B cell (primary cell): ENCODE measurements around the gene EDC3. TPM values are rescaled to one million over a fixed set of nuclear protein-coding genes. Genes with fewer than 3 reads are reported as not detected.

Experiments
- ATAC-seq: fragments of 200-7000 bp; cut with Tn5 transposase; one replicate; pipeline ENCODE4 v1.10.0; 2021; ENCODE audit warnings: low read depth, mild to moderate bottlenecking, moderate number of reproducible peaks, moderate library complexity
- CTCF ChIA-PET: fragments of 350-600 bp; sonication (Branson Sonifier 250); formaldehyde crosslinking; loops from one replicate; lab custom pipeline; 2021; ENCODE audit warnings: antibody characterized with exemption, inconsistent platforms; lab: Charles Lee
- POLR2A ChIA-PET: fragments of 350-600 bp; sonication (Branson Sonifier 250); formaldehyde crosslinking; loops from one replicate; lab custom pipeline; 2021; ENCODE audit warnings: antibody characterized with exemption; lab: Charles Lee
- DNase-seq: peaks from one replicate; pipeline ENCODE4 v3.0.0; 2013
- H2AFZ ChIP-seq: 2 replicates; pipeline ENCODE4 v1.6.1; 2012; ENCODE audit warnings: mild to moderate bottlenecking, low read depth, low read length; ENCODE audit not compliant: insufficient read depth, poor library complexity, severe bottlenecking
- H3K27ac ChIP-seq, 2 donors: 1 replicate in 1 of 2; 2 replicates in 1 of 2; pipeline ENCODE4 v1.5.1; 2012 to 2013; ENCODE audit warnings: low read length in 2 of 2, mild to moderate bottlenecking in 2 of 2, moderate library complexity in 1 of 2
- H3K27me3 ChIP-seq, 4 experiments: fragments of 200-600 bp in 1 of 4; sonication (generic) in 1 of 4; replicated peaks in 1 of 4; 1 replicate in 2 of 4; 2 replicates in 2 of 4; pipeline versions ENCODE4 v1.6.1 to v1.7.0; 2013 to 2016; ENCODE audit warnings: low read length in 3 of 4, mild to moderate bottlenecking in 2 of 4, mixed read lengths in 1 of 4, moderate library complexity in 1 of 4; ENCODE audit not compliant: insufficient read depth in 4 of 4, control insufficient read depth in 3 of 4; ENCODE audit errors: control extremely low read depth in 1 of 4
- H3K36me3 ChIP-seq, 2 experiments: replicated peaks in 1 of 2; 1 replicate in 1 of 2; 2 replicates in 1 of 2; pipeline versions ENCODE4 v1.6.1 to v1.7.1; 2013; ENCODE audit warnings: low read length in 1 of 2; ENCODE audit not compliant: insufficient read depth in 2 of 2, control insufficient read depth in 1 of 2; ENCODE audit errors: control extremely low read depth in 1 of 2, extremely low read depth in 1 of 2
- H3K4me1 ChIP-seq, 2 donors: fragments of 200-600 bp in 1 of 2; sonication (generic) in 1 of 2; 1 replicate in 1 of 2; 2 replicates in 1 of 2; pipeline versions ENCODE4 v1.5.1 to v1.6.1; 2013 to 2017; ENCODE audit warnings: low read length in 2 of 2; ENCODE audit not compliant: control insufficient read depth in 2 of 2, insufficient read depth in 2 of 2
- H3K4me2 ChIP-seq: replicated peaks from 2 replicates; pipeline ENCODE3; 2012; ENCODE audit warnings: mild to moderate bottlenecking, low read depth, low read length; ENCODE audit not compliant: poor library complexity, severe bottlenecking
- H3K4me3 ChIP-seq, 5 experiments: fragments of 200-600 bp in 1 of 5; sonication (generic) in 1 of 5; 1 replicate in 3 of 5; 2 replicates in 2 of 5; pipeline versions ENCODE4 v1.5.1 to v1.7.0; 2011 to 2016; ENCODE audit warnings: low read length in 4 of 5, mild to moderate bottlenecking in 4 of 5, low read depth in 2 of 5, control low read depth in 1 of 5, moderate library complexity in 1 of 5; ENCODE audit not compliant: insufficient read depth in 1 of 5; ENCODE audit errors: control extremely low read depth in 1 of 5, extremely low read depth in 1 of 5
- H3K79me2 ChIP-seq: fragments of 200-600 bp; sonication (generic); one replicate; pipeline ENCODE4 v1.6.0; 2016; ENCODE audit warnings: low read length; ENCODE audit not compliant: control insufficient read depth, insufficient read depth
- H3K9ac ChIP-seq: fragments of 200-600 bp; sonication (generic); 2 replicates; pipeline ENCODE4 v1.6.1; 2017; ENCODE audit warnings: mild to moderate bottlenecking, low read length, moderate library complexity
- H3K9me3 ChIP-seq, 3 donors: one replicate each; pipeline versions ENCODE4 v1.6.1 to v1.7.1; 2013; ENCODE audit warnings: low read length in 2 of 3; ENCODE audit not compliant: control insufficient read depth in 2 of 3, insufficient read depth in 1 of 3; ENCODE audit errors: control extremely low read depth in 1 of 3
- H4K20me1 ChIP-seq: 2 replicates; pipeline ENCODE4 v1.6.0; 2012; ENCODE audit warnings: mild to moderate bottlenecking, low read length; ENCODE audit not compliant: insufficient read depth, control insufficient read depth, poor library complexity, severe bottlenecking
- H3K27ac Mint-ChIP-seq: one replicate; pipeline ENCODE4 v1.8.0; 2021; ENCODE audit warnings: mixed read lengths
- H3K27me3 Mint-ChIP-seq: one replicate; pipeline ENCODE4 v1.8.0; 2021; ENCODE audit warnings: mixed read lengths
- H3K4me1 Mint-ChIP-seq: one replicate; pipeline ENCODE4 v1.8.0; 2021; ENCODE audit warnings: mixed read lengths
- H3K4me3 Mint-ChIP-seq: one replicate; pipeline ENCODE4 v1.8.0; 2021; ENCODE audit warnings: mixed read lengths
- H3K9me3 Mint-ChIP-seq: one replicate; pipeline ENCODE4 v1.8.0; 2022; ENCODE audit warnings: mixed read lengths; ENCODE audit not compliant: insufficient read depth
- EZH2 ChIP-seq: IDR thresholded peaks from 2 replicates; pipeline ENCODE4 v1.6.1; 2012; ENCODE audit warnings: borderline replicate concordance, low read depth, mild to moderate bottlenecking, moderate library complexity, low read length; ENCODE audit not compliant: insufficient read depth, poor library complexity, severe bottlenecking
- WGBS: methylation state at CpG from one replicate; pipeline ENCODE4 v1.1.5; 2013; ENCODE audit warnings: missing lambda C conversion rate; ENCODE audit not compliant: insufficient coverage; 5-methylcytosine and 5-hydroxymethylcytosine counted together
- intact Hi-C: fragments of 100-400 bp; cut with micrococcal nuclease; formaldehyde crosslinking; loops from one replicate; pipeline ENCODE4 v1.10.0; 2022
- polyA plus RNA-seq: library from polyadenylated mRNA; depleted of rRNA; stranded (reverse); fragments of >200 nt; gene quantifications from 2 replicates; pipeline ENCODE4 v1.2.3, GENCODE V29; 2012
- total RNA-seq, 2 donors: library from RNA; stranded (reverse); fragments of 120-200 nt in 1 of 2; gene quantifications; 1 replicate in 1 of 2; 2 replicates in 1 of 2; pipeline versions ENCODE4 v1.2.3 to v1.2.4, GENCODE V29; 2013 to 2022
- TF ChIP-seq, protein P1 (sequence below): fragments of 200-600 bp; IDR thresholded peaks from one replicate; pipeline ENCODE4 v1.8.0; 2022; ENCODE audit warnings: antibody characterized with exemption, mild to moderate bottlenecking

The EDC3 gene
- total and polyA plus RNA-seq, 2 donors (not counting 1 experiment from before 2014, with no cell fraction given), result 16.9 to 55.4 TPM

DNA sequence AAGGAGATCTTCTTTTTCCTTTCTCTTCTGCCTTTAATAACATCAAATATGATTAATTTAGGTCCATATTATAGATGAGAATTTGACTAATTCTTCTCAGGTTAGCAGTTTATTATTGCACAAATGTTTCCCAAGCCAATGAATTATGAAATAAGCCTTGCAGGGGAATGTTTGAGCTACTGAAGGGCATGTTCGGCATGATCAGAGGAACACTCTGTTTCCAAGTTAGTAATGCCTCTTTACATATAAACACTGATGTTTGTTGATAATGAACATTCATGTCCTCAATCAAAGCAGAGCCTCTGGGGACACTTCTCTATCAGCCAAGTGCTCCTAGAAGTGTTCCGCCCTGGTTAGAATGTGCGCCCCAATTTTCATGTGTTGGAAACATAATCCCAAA lies 39.5 kb upstream of the EDC3 start:
- CTCF ChIA-PET, result no interaction called here
- peaks cover 56% of the 10 kb centered on the region for H3K27me3 Mint-ChIP-seq

DNA sequence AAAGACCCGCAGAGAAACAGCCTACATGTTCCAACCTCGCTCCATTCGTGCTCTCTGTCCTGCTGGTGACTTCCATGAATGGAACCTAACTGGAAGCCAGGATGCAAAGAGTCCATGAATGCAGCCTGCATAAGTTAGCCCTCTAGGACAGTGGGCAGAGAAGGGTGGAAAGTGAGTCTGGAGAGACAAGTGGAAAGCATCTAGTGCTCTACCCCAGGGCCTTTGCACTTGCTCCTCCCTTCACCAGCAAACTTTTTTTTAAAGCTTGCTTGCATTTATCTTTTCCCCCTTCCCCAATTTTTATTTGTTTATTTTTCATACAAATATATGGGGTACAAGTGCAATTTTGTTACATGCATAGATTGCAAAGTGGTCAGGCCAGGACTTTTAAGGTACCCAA lies 37.4 kb upstream of the EDC3 start:
- no peak overlapping the region for H3K4me2 ChIP-seq
- Mint-ChIP-seq H3K27me3 (peaks cover 55% of the 10 kb centered on the region), H3K4me1 (peaks cover 3% of the 10 kb centered on the region), H3K4me3 (no peak overlapping the region), H3K9me3 (peaks cover 4% of the 10 kb centered on the region), H3K27ac (no peak overlapping the region)
- no peak overlapping the region for H2AFZ ChIP-seq
- no peak for TF ChIP-seq EZH2
- TF ChIP-seq, protein P1, sequence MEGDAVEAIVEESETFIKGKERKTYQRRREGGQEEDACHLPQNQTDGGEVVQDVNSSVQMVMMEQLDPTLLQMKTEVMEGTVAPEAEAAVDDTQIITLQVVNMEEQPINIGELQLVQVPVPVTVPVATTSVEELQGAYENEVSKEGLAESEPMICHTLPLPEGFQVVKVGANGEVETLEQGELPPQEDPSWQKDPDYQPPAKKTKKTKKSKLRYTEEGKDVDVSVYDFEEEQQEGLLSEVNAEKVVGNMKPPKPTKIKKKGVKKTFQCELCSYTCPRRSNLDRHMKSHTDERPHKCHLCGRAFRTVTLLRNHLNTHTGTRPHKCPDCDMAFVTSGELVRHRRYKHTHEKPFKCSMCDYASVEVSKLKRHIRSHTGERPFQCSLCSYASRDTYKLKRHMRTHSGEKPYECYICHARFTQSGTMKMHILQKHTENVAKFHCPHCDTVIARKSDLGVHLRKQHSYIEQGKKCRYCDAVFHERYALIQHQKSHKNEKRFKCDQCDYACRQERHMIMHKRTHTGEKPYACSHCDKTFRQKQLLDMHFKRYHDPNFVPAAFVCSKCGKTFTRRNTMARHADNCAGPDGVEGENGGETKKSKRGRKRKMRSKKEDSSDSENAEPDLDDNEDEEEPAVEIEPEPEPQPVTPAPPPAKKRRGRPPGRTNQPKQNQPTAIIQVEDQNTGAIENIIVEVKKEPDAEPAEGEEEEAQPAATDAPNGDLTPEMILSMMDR, result no peak
- peaks cover 0 to 18% (median 3%) of the 10 kb centered on the region in 3 donors for H3K9me3 ChIP-seq
- WGBS, result 94% methylated on average over 3 of the region's 3 CpGs
- H3K9ac ChIP-seq, result no peak overlapping the region
- intact Hi-C loops, result no loop called here
- no peaks in the 10 kb centered on the region for H3K4me1 ChIP-seq
- H3K27ac ChIP-seq, result no peak overlapping the region
- no peaks in the 10 kb centered on the region for H3K36me3 ChIP-seq
- no peaks in the 10 kb centered on the region for H3K79me2 ChIP-seq
- ChIA-PET CTCF (no interaction called here), POLR2A (no interaction called here)
- DNase-seq, result no peak
- no peaks in the 10 kb centered on the region for H4K20me1 ChIP-seq
- H3K27me3 ChIP-seq, result peaks cover 0 to 30% (median 14%) of the 10 kb centered on the region in 4 experiments
- ATAC-seq, result no peak
- H3K4me3 ChIP-seq, result no peak overlapping the region

More for the DNA sequence above, 39.5 kb upstream of the EDC3 start:
- Mint-ChIP-seq H3K27ac (no peak overlapping the region), H3K4me1 (peaks cover 3% of the 10 kb centered on the region), H3K4me3 (no peak overlapping the region), H3K9me3 (peaks cover 5% of the 10 kb centered on the region)
- no peak overlapping the region for H3K4me2 ChIP-seq
- H3K27me3 ChIP-seq, result peaks cover 0 to 28% (median 10%) of the 10 kb centered on the region in 4 experiments
- no peaks in the 10 kb centered on the region for H3K36me3 ChIP-seq
- H3K9me3 ChIP-seq, result peaks cover 0 to 26% (median 3%) of the 10 kb centered on the region in 3 donors
- intact Hi-C loops, result no loop called here
- no peaks in the 10 kb centered on the region for H3K4me1 ChIP-seq
- POLR2A ChIA-PET, result no interaction called here
- no peak overlapping the region for H2AFZ ChIP-seq
- TF ChIP-seq, protein P1, result no peak
- TF ChIP-seq EZH2, result no peak
- ATAC-seq (no peak), DNase-seq (no peak)
- H3K79me2 ChIP-seq, result no peaks in the 10 kb centered on the region
- H3K4me3 ChIP-seq, result no peak overlapping the region
- no peak overlapping the region for H3K9ac ChIP-seq
- no peaks in the 10 kb centered on the region for H4K20me1 ChIP-seq
- no CpG with 5 or more reads among the region's 3 CpGs for WGBS
- H3K27ac ChIP-seq, result no peak overlapping the region
